ENCODE results near the gene KMT2C.
A peak's percentile ranks its signal among the peaks of the same experiment; 100 is the strongest.
"Not testable (repeated sequence)": the region's sequence is repeated elsewhere in the genome, so short reads cannot be mapped to it uniquely, and the experiment has no call there.

Gene KMT2C

DNA sequence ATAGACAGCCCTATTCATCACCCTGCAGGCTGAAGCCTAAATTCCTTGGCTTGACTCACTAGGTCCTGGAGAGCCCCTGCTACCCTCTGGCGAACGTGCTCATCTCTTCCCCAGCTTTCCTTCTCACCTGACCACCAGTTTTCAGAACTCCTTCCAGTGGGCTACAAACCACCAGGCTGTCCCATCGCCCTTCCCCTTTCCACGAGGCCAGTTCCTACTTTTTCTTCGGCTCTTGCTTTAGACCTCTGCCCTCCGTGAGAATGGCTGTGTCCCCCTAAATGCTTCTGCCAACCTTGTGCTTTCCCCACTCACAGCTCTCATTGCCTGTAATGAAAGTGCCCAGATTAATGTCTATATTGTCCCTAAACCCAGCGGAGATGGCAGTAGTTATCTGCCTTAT lies 5.4 kb upstream of the KMT2C start:
- not testable (repeated sequence) for DNase-seq

DNA sequence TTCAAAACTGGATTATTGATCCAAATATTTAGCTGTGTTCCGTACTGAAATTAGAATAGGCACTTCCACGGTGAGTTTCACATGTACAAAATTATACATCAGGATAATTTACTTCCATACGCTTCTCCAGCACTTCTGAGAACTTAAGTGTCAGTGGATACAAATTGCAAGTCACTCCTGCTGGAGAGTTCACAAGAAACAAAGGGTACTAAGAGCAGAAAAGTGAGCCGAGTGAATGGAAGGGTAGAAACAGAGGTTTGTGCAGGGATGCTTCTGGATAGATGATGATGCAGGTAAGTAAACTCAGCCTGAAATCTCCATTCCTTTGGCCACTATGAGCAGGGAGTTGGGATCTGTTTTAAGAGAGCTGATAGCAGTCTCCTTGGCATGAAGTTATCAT lies 2.2 kb upstream of the KMT2C start:
- DNase-seq = not testable (repeated sequence)

DNA sequence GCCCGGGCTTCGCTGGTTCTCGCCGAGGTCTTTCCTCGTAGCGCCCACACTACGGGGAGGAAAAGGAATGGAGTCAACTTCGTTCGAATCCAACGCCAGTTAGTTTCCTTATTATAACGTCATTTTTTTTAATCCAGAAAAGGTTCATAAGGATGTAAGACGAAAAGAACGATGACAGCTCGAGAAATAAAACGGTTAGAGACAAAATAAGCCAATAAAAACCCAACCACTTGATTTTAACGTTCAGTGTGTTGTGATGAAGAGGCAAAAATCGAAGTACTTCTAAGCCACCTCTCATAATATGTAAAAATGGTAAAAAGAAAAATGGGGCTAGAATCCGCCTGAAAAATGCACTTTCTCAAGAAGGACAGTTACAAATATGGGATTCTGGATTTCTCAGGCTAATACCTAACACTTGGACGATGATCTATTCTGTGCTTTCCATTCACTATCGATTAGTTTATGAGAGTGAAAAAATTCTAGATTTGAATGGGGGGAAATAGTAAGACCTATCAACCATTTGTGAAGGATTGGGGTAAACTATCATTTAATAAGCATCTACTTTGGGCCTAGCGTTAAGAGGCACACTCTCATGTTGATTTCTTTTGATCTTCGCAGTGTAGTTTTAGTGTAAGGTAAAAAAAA lies 1.2 kb upstream of the KMT2C start:
- not testable (repeated sequence) for DNase-seq

DNA sequence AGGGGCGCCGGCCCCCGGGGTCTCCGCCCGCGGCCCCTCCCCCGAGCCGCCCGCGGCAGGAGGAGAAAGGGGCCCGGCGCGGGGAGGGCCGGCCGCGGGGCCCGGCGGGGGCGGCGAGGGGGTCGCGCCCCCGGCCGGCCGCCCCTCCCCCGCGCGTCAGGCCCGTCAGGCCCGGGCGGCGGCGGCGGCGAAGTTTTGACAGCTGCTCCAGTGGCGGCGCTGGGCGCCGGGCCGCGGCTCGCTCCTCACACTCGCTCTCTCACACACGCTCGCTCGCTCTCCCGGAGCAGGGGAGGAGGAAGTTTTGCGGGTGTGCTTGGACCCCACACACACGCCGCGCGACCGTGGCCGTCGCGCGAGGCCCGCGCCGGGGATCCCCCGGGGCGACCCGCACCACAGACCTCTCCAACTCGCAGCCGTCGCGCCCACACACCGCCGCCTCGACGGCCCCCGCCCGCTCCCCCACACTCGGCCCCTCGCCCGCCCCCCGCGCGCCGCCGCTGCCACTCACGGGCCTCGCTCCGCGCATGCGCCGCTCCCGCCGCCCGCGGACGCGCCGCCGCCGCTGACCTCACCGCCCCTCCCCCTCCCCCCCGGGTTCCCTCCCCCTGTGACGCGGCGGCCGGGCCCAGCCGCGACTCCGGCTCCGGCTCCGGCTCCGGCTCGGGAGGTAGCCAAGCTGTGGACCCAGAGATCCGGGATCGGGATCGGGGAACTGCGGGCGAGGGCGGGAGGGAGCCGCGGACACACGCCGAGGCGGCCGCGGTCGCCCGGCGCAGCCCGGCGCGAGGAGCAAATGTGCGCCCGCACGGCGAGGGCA lies 518 bp upstream of the KMT2C start:
- DNase-seq = peak; percentile 90

DNA sequence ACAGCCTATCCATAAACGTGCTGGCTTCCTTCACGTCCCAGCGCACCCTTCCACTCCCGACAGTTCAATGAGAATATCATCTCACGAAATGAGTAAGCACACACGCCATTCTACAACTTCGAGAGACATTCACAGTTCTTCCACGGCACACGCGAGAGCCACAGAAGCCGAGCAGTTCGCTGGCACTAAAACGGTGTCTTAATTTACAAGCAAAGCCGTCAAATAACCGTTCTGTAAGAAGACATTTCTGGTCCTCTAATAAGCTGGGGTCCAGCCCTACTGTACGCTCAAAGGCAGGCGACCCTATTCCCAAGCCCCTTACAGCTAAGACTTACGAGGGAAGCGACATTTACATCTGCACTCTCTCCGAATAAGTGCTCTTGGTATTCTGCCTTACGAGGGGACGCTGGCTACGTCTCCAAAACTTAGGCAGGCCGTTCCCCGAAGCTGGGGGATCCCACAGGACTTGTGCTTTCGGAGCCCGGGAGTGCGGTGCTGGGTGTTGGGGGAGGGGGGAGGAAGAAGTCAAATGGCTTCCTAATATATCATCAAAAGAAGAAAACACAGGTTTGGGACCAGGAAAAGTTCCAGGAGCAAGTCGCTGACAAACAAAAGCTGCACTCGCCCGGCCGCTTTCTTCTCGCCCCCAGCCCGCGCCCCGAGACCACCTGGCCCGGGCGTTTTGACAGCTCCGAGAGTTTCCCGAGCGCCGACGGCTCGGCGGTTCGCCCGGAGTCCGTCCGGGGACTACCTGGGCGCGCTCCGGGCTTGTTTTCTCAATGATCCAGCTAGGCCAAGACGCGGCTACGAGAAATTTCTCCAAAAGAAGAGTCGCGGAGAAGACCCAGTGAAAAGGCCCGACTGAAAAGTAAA lies 1.1 kb downstream of the KMT2C start:
- peak; percentile 21 for DNase-seq

DNA sequence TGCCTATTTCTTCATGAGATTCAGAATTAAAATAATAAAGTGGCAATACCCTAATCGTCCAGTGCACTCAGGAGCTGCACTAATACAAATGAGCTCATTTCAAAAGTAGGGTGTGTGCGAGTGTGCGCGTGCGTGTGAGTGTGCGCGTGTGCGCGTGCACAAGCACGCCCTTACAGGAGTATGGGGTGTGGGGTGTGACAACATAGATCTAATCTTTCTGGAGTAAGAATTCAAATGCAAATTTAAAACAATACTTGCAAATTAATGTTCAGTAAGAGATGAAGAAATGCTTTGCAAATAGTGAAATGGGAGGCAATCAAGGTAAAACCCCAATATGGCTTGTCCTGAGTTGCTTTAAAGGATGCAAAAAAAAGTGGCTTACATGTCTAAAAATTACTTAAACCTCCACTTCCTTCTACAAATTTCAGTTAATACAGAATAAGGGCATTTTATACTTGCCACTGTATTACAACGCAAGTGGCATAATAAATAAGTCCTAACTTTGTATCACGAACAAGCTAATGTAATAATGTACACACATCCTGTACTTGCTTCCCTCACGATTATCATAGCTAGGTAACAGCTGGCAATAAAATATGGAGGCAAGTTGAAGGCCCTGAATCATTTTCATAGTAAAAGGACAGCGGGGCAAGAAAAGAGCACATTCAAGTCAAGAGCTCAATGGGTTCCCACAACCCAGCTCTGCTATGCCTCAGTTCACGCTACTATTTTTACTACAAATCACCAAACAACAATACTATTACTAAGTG lies 1.9 kb downstream of the KMT2C start:
- peak; percentile 70 for DNase-seq

DNA sequence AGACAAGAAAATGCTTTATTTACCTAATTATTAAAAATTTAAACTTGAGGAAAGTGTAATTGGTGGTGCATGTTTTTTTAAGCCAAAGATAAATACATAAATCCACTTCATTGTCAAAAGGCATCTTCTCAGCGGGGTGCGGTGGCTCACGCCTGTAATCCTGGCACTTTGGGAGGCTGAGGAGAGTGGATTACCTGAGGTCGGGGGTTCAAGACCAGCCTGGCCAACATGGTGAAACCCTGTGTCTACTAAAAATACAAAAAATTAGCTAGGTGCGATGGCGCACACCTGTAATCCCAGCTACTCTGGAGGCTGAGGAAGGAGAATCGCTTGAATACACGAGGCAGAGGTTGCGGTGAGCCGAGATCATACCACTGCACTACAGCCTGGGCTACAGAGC lies 3.1 kb downstream of the KMT2C start:
- DNase-seq = not testable (repeated sequence)

DNA sequence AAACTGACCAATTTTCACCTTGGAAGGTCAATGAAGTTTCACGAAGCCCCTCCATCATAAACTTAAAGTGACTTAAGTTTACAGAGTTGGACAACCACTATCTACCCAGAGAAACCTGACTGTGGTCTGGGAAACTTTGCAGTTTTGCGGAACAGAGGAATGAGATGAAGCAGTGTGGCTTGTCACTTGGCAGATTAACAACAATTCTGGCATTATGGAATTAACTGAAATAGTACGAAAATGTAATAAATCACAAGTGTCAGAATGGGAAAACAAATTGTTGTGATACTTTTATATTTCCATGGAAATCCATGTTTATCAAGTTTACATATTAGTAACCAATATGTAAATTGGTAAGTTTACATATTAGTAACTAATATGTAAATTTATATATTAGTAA lies 4.9 kb downstream of the KMT2C start:
- DNase-seq = no peak

DNA sequence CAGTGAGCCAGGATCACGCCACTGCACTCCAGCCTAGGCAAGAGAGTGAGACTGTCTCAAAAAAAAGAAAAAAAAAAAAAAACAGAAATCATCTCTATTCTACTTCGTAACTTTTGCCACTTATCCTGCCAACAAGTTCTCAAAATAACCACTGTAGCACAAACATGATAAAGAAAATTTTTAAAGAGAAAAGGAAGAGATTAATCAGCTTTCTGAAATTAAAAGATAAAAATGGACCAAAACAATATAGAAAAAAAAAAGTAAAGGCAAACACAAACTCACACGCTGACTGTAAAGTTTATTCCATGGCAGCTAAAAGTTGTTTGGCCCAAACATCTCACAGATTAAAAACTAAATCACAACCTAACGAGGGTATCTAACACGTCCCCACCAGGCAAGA lies 5.7 kb downstream of the KMT2C start:
- not testable (repeated sequence) for DNase-seq

DNA sequence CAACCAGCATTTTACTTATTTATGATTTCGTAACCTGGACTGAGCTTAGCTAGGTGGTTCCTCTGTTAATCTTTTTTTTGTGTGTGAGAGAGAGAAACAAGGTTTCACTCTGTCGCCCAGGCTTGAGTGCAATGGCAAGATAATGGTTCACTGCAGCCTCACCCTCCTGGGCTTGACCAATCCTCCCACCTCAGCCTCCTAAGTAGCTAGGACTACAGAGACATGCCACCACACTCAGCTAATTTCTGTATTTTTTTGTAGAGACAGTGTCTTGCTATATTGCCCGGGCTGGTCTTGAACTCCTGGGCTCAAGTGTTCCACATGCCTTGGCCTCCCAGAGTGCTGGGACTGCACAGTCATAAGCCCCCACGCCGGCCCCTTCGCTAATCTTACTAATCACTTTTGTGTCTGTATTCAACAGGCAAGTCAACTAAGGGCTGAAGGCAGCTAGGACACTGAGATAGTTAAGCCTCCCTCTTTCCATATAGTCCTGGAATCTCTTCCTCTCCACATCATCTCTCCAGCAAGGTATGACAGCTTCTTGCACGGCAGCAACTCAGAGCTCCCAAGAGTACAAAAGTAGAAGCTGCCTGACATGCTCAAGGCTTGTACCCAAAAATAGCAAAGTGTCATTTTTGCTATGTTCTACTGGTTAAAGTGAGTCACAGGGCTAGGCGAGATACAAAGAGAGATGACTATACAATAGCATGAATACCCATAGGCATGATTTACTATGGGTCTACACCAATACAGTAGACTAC lies 11.3 kb downstream of the KMT2C start:
- DNase-seq = no peak

DNA sequence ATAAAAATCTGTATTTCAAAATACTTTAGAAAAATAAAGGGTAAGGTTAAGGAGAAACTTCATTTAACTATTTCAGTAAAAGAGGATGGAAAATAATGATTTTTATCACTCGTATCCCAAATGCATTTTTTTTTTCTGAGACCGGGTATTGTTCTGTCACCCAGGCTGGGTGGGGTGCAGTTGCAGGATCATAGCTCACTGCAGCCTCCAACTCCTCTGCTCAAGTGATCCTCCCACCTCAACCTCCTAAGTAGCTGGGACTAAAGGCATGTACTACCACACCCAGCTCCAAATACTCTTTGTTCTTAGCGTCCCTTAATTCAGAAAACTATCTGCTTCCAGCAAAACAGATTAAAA lies 11.8 kb downstream of the KMT2C start:
- no peak for DNase-seq

DNA sequence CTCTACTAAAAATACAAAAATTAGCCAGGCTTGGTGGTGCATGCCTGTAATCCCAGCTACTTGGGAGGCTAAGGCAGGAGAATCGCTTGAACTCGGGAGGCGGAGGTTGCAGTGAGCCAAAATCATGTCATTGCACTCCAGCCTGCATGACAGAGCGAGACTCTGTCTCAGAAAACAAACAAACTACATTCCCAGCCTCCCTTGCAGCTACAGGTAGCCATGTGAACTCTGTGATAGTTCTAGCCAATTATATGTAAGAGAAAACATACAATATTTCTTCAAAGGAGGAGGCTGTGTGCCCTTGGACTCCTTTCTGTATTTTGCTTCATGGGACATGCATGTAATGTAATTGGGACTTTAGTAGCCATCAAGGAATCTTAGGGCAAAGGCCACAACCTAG lies 12.6 kb downstream of the KMT2C start:
- DNase-seq = not testable (repeated sequence)

DNA sequence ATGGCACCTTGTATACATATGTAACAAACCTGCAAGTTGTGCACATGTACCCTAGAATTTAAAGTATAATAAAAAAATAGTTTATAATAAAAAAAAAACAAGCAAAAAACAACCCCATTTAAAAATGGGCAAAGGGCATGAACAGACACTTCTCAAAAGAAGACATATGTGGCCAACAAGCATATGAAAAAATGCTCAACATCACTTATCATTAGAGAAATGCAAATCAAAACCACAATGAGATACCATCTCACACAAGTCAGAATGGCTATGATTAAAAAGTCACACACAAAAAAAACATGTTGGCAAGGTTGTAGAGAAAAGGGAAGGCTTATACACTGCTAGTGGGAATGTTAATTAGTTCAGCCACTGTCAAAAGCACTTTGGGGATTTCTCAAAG lies 14.9 kb downstream of the KMT2C start:
- DNase-seq = not testable (repeated sequence)

DNA sequence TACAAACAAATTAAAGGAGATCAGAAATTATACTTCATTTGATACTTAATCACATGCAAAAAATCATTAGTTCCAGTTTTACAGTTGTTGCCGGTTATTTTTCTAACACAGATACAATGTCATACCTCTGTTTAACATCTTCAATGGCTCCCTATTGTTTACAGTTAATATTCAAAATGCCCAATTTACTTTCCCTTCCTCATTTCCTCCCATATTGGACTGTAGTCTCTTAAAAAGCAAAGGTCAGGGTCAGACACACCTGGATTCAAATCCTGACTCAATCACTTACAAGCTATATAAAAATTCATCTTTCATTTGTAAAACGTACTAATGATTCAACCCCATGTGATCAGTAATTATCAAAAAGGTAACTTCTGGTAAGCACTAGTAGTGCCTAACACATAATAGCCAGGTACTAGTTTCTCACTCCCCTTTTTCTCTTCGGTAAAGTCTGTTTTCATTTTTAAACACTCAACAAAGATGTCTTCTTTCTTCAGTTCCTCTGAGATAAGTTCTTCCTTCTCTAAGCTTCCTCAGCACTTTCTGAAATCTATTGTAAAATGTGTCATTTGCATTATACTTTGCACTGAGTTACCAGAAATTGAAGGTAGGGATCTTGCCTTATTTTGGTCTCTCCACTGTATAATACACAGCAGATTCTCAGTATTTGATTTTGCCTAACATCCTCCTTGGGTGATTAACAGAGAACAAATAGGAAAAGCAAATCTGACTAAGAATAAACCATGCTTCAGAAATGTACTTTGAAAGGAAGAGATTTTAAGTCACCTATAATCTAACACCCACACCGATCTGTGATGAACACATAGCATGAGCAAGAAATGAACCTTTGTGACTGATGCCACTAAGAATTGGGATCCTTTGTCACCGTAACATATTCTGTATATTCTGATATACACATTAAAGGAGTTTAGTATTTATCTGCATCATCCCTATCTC lies 16.1 kb downstream of the KMT2C start:
- no peak for DNase-seq

DNA sequence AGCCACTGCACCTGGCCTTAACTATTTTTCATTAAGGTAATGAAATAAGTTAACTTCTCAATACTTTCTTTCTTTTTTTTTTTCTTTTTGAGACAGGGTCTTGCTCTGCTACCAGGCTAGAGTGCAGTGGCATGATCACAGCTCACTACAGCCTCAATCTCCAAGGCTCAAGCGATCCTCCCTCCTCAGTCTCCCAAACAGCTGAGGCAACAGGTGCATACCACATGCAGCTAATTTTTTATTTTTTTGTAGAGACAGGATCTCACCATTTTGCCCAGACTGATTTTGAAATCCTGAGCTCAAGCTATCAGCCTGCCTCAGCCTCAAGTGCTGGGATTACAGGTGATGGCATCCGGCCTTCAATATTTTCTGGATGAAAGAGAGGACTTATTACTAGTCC lies 21.0 kb downstream of the KMT2C start:
- DNase-seq = no peak

DNA sequence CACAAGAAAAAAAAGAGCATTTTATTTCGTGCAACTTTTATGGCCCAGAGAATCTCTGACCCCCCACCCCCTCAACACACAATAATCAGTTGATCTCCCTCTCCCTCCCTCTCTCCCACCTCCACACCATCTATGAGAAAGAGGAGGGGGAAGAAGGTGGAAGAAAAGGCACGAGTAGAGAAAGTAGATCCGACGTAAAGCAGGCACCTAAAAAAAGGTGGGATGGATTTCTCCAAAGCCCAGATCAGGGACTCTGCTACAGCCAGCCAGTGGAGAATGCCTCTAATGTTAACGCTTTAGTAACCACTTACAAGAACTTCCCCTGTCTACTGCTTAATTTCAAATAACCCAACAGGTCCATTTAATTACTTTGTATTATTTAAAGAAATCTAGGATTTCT lies 24.4 kb downstream of the KMT2C start:
- DNase-seq = no peak

DNA sequence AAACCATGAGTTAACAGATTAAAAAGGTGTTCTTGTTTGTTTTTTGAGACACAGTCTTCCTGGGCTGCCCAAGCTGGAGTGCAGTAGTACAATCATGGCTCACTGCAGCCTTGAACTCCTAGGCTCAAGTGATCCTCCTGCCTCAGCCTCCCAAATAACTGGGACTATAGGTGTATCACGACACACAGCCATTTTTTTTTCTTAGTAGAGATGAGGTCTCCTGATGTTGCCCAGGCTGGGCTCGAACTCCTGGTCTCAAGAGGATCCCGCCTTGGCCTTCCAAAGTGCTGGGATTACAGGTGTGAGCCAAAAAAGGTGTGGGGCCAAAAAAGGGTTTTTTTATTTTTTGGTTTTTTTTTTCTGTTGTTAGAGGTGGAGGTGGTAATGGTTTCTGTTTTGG lies 29.3 kb downstream of the KMT2C start:
- no peak for DNase-seq

DNA sequence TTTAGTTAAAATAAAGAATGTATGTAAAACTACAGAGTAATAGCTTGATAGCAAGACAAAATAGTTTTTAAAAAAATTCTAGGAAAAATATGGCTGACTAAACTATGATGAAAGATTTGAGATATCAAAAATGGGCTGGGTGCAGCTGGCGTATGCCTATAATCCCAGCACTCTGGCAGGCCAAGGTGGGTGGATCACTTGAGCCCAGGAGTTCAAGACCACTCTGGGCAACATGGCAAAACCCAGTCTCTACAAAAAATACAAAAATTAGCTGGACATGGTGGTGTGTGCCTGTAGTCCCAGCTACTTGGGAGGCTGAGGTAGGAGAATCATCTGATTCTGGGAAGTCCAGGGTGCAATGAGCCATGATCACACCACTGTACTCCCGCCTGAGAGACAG lies 29.8 kb downstream of the KMT2C start:
- not testable (repeated sequence) for DNase-seq

DNA sequence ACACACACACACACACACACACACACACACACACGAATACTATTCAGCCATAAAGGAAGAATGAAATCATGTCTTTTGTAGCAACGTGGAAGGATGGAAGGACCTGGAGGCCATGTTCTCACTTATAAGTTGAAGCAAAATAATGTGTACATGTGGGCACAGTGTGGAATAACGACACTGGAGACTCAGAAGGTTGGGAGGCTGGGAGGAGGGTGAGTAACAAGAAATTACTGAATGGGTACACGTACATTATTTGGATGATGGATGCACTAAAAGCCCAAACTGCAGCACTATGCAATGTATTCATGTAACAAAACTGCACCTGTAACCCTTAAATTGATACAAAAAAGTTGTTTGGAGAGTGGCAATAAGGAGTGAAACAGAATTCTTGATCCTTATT lies 32.1 kb downstream of the KMT2C start:
- no peak for DNase-seq

DNA sequence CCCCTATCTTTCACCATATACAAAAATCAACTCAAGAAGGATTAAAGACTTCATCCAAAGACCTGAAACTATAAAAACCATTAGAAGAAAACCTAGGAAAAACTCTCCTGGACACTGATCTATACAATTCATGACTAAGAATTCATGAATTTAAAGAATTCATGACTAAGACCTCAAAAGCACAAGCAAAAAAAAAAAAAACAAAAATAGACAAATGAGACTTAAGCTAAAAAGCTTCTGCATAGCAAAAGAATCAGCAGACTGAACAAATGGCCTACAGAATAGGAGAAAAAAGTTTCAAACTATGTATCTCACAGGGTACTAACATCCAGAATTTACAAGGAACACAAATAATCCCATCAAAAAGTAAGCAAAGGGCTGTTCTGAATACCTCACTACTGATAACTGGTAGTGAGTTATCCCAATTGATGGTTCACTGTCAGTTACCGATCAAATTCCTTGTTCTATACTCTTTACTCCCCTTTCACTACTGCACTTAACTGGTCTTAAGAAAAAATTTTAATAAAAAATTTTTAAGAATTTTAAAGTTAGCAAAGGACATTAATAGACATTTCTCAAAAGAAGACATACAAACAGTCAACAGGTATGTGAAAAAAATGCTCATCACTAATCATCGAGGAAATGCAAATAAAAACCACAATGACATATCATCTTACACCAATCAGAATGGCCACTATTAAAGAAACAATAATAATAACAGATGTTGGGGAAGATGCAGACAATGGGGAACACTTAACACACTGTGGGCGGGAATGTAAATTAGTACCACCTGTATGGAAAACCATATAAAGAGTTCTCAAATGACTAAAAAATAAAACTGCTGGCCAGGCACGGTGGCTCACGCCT lies 33.2 kb downstream of the KMT2C start:
- DNase-seq = no peak
